ENCODE results near the gene TMEM201. TPM values are rescaled to one million over a fixed set of nuclear protein-coding genes. Genes with fewer than 3 reads are reported as not detected.

TMEM201 gene
- total and polyA plus RNA-seq, 4 donors: 1.5 to 3.5 (median 2.9) TPM

- no peak for DNase-seq (ENCODE audit: low spot score)
- no peaks in the 10 kb centered on the region for H3K27me3 ChIP-seq (ENCODE audit: control insufficient read depth in 4 of 4, insufficient read depth in 4 of 4, low read length in 3 of 4)
- no peak overlapping the region for H3K27ac ChIP-seq (ENCODE audit: low read depth in 1 of 2, low read length in 2 of 2)
- H3K4me3 ChIP-seq (ENCODE audit: low read depth in 1 of 3, low read length in 3 of 3): no peak overlapping the region
- no peaks in the 10 kb centered on the region for H3K36me3 ChIP-seq (ENCODE audit: control insufficient read depth in 4 of 4, insufficient read depth in 3 of 4, low read depth in 1 of 4, low read length in 3 of 4)
- H3K4me1 ChIP-seq (ENCODE audit: control insufficient read depth in 4 of 4, insufficient read depth in 4 of 4, low read length in 3 of 4): peaks cover 0 to 1% (median 0%) of the 10 kb centered on the region in 4 donors
- no peaks in the 10 kb centered on the region for H3K9me3 ChIP-seq (ENCODE audit: control insufficient read depth in 4 of 4, low read length in 3 of 4)
- TF ChIP-seq MAX (IDR thresholded peaks at IDR 0.05) (no peak), YY1 (IDR thresholded peaks at IDR 0.05) (no peak), FOXA1 (IDR thresholded peaks at IDR 0.05) (no peak), NR2F2 (IDR thresholded peaks at IDR 0.05) (no peak), FOXA2 (IDR thresholded peaks at IDR 0.05) (no peak), SP1 (IDR thresholded peaks at IDR 0.05) (no peak), TAF1 (conservative IDR thresholded peaks at IDR 0.05) (no peak), JUND (IDR thresholded peaks at IDR 0.05) (no peak), RAD21 (IDR thresholded peaks at IDR 0.05) (no peak), HNF4G (IDR thresholded peaks at IDR 0.05) (no peak), GABPA (IDR thresholded peaks at IDR 0.05 in 1 of 2, conservative IDR thresholded peaks at IDR 0.05 in 1 of 2) (no peak), RXRA (IDR thresholded peaks at IDR 0.05) (no peak)
- TF ChIP-seq, protein P1, sequence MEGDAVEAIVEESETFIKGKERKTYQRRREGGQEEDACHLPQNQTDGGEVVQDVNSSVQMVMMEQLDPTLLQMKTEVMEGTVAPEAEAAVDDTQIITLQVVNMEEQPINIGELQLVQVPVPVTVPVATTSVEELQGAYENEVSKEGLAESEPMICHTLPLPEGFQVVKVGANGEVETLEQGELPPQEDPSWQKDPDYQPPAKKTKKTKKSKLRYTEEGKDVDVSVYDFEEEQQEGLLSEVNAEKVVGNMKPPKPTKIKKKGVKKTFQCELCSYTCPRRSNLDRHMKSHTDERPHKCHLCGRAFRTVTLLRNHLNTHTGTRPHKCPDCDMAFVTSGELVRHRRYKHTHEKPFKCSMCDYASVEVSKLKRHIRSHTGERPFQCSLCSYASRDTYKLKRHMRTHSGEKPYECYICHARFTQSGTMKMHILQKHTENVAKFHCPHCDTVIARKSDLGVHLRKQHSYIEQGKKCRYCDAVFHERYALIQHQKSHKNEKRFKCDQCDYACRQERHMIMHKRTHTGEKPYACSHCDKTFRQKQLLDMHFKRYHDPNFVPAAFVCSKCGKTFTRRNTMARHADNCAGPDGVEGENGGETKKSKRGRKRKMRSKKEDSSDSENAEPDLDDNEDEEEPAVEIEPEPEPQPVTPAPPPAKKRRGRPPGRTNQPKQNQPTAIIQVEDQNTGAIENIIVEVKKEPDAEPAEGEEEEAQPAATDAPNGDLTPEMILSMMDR (IDR thresholded peaks at IDR 0.05; ENCODE audit: low read depth, low read length, missing input control): no peak
- TF ChIP-seq, protein P2, sequence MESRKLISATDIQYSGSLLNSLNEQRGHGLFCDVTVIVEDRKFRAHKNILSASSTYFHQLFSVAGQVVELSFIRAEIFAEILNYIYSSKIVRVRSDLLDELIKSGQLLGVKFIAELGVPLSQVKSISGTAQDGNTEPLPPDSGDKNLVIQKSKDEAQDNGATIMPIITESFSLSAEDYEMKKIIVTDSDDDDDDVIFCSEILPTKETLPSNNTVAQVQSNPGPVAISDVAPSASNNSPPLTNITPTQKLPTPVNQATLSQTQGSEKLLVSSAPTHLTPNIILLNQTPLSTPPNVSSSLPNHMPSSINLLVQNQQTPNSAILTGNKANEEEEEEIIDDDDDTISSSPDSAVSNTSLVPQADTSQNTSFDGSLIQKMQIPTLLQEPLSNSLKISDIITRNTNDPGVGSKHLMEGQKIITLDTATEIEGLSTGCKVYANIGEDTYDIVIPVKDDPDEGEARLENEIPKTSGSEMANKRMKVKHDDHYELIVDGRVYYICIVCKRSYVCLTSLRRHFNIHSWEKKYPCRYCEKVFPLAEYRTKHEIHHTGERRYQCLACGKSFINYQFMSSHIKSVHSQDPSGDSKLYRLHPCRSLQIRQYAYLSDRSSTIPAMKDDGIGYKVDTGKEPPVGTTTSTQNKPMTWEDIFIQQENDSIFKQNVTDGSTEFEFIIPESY (IDR thresholded peaks at IDR 0.05): no peak
- TF ChIP-seq, protein P3, sequence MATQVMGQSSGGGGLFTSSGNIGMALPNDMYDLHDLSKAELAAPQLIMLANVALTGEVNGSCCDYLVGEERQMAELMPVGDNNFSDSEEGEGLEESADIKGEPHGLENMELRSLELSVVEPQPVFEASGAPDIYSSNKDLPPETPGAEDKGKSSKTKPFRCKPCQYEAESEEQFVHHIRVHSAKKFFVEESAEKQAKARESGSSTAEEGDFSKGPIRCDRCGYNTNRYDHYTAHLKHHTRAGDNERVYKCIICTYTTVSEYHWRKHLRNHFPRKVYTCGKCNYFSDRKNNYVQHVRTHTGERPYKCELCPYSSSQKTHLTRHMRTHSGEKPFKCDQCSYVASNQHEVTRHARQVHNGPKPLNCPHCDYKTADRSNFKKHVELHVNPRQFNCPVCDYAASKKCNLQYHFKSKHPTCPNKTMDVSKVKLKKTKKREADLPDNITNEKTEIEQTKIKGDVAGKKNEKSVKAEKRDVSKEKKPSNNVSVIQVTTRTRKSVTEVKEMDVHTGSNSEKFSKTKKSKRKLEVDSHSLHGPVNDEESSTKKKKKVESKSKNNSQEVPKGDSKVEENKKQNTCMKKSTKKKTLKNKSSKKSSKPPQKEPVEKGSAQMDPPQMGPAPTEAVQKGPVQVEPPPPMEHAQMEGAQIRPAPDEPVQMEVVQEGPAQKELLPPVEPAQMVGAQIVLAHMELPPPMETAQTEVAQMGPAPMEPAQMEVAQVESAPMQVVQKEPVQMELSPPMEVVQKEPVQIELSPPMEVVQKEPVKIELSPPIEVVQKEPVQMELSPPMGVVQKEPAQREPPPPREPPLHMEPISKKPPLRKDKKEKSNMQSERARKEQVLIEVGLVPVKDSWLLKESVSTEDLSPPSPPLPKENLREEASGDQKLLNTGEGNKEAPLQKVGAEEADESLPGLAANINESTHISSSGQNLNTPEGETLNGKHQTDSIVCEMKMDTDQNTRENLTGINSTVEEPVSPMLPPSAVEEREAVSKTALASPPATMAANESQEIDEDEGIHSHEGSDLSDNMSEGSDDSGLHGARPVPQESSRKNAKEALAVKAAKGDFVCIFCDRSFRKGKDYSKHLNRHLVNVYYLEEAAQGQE (IDR thresholded peaks at IDR 0.05): no peak
- no peak overlapping the region for H3K9ac ChIP-seq (ENCODE audit: low read depth in 1 of 2, low read length in 2 of 2)
- 78% methylated on average over 18 of the region's 18 CpGs for WGBS
These were observed 30.4 kb downstream of the TMEM201 start for GRCh38 chr1:9618909-9619679.

GRCh38 chr1:9621032-9621431 lies 32.3 kb downstream of the TMEM201 start:
- TF ChIP-seq, protein P2 (IDR thresholded peaks at IDR 0.05): no peak
- TF ChIP-seq MAX (IDR thresholded peaks at IDR 0.05) (no peak), HNF4A (conservative IDR thresholded peaks at IDR 0.05) (no peak), TAF1 (conservative IDR thresholded peaks at IDR 0.05) (no peak)
- TF ChIP-seq, protein P3 (IDR thresholded peaks at IDR 0.05): no peak
- TF ChIP-seq, protein P4, sequence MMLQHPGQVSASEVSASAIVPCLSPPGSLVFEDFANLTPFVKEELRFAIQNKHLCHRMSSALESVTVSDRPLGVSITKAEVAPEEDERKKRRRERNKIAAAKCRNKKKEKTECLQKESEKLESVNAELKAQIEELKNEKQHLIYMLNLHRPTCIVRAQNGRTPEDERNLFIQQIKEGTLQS (IDR thresholded peaks at IDR 0.05): no peak
- H3K27ac ChIP-seq (ENCODE audit: low read depth in 1 of 2, low read length in 2 of 2): no peak overlapping the region
- H3K36me3 ChIP-seq (ENCODE audit: control insufficient read depth in 4 of 4, insufficient read depth in 3 of 4, low read depth in 1 of 4, low read length in 3 of 4): no peaks in the 10 kb centered on the region
- no peaks in the 10 kb centered on the region for H3K9me3 ChIP-seq (ENCODE audit: control insufficient read depth in 4 of 4, low read length in 3 of 4)
- H3K4me3 ChIP-seq (ENCODE audit: low read depth in 1 of 3, low read length in 3 of 3): no peak overlapping the region
- no peak for DNase-seq (ENCODE audit: low spot score)
- no peaks in the 10 kb centered on the region for H3K27me3 ChIP-seq (ENCODE audit: control insufficient read depth in 4 of 4, insufficient read depth in 4 of 4, low read length in 3 of 4)
- H3K9ac ChIP-seq (ENCODE audit: low read depth in 1 of 2, low read length in 2 of 2): no peak overlapping the region
- H3K4me1 ChIP-seq (ENCODE audit: control insufficient read depth in 4 of 4, insufficient read depth in 4 of 4, low read length in 3 of 4): peaks cover 0 to 1% (median 0%) of the 10 kb centered on the region in 4 donors
